Endodermal cell (in vitro differentiated cells): ENCODE results near the gene FAR1. TPM values are rescaled to one million over a fixed set of nuclear protein-coding genes. Genes with fewer than 3 reads are reported as not detected.

Source experiments
- DNase-seq: peaks from one replicate; pipeline ENCODE4 v3.0.0-alpha.2; 2017
- H3K27ac ChIP-seq: 2 replicates; pipeline ENCODE4 v1.5.1; 2013; ENCODE audit warnings: mild to moderate bottlenecking, low read depth, low read length, moderate library complexity
- H3K27me3 ChIP-seq: 2 replicates; pipeline ENCODE4 v1.6.1; 2013; ENCODE audit warnings: mild to moderate bottlenecking, low read length, moderate library complexity; ENCODE audit not compliant: insufficient read depth, control insufficient read depth, poor library complexity, severe bottlenecking
- H3K36me3 ChIP-seq: 2 replicates; pipeline ENCODE4 v1.7.0; 2013; ENCODE audit warnings: mild to moderate bottlenecking, low read length, moderate library complexity; ENCODE audit not compliant: control insufficient read depth, insufficient read depth
- H3K4me1 ChIP-seq: one replicate; pipeline ENCODE4 v1.7.0; 2013; ENCODE audit warnings: low read length; ENCODE audit not compliant: control insufficient read depth, insufficient read depth
- H3K4me3 ChIP-seq: 2 replicates; pipeline ENCODE4 v1.5.1; 2013; ENCODE audit warnings: mild to moderate bottlenecking, low read length, moderate library complexity
- H3K9ac ChIP-seq: 2 replicates; pipeline ENCODE4 v1.6.1; 2013; ENCODE audit warnings: mild to moderate bottlenecking, low read length, moderate library complexity; ENCODE audit not compliant: poor library complexity, severe bottlenecking; ENCODE audit errors: extremely low read depth
- H3K9me3 ChIP-seq: 2 replicates; pipeline ENCODE4 v1.6.1; 2013; ENCODE audit warnings: mild to moderate bottlenecking, low read length, moderate library complexity; ENCODE audit not compliant: control insufficient read depth
- H3K27ac Mint-ChIP-seq: 2 replicates; pipeline ENCODE4 v1.8.0; 2020; ENCODE audit warnings: mixed read lengths
- H3K27me3 Mint-ChIP-seq: 2 replicates; pipeline ENCODE4 v1.8.0; 2021; ENCODE audit warnings: mild to moderate bottlenecking, mixed read lengths; ENCODE audit not compliant: insufficient read depth
- H3K36me3 Mint-ChIP-seq: 2 replicates; pipeline ENCODE4 v1.8.0; 2020; ENCODE audit warnings: low read depth, mixed read lengths
- H3K4me1 Mint-ChIP-seq: 2 replicates; pipeline ENCODE4 v1.8.0; 2020; ENCODE audit warnings: mixed read lengths
- H3K4me3 Mint-ChIP-seq: 2 replicates; pipeline ENCODE4 v1.8.0; 2020; ENCODE audit warnings: mild to moderate bottlenecking, moderate library complexity, mixed read lengths
- H3K9me3 Mint-ChIP-seq: 2 replicates; pipeline ENCODE4 v1.8.0; 2020; ENCODE audit warnings: mild to moderate bottlenecking, mixed read lengths
- CTCF ChIP-seq: fragments of 200-600 bp; sonication (generic); conservative IDR thresholded peaks from 2 replicates; pipeline ENCODE4 v1.5.0; 2021; ENCODE audit warnings: antibody characterized with exemption, mild to moderate bottlenecking
- WGBS, 2 experiments: methylation state at CpG; one replicate each; pipeline versions ENCODE4 v1.1.5 to v1.1.7; 2013; ENCODE audit warnings: missing lambda C conversion rate in 2 of 2, mixed read lengths in 1 of 2; ENCODE audit not compliant: insufficient coverage in 1 of 2, insufficient read length in 1 of 2; 5-methylcytosine and 5-hydroxymethylcytosine counted together
- total RNA-seq, 2 donors: library from RNA; stranded (reverse); fragmentation: NEBNext Ultra II Directional in 1 of 2; extraction: Animal tissue kit (Norgen Biotek cat#: 25700) in 1 of 2; gene quantifications; 2 replicates in 1 of 2; 3 replicates in 1 of 2; pipeline ENCODE4 v1.2.1, GENCODE V29; 2021

FAR1 gene
- total RNA-seq, 2 donors from 2014 or later: 98.3 to 98.8 TPM

GRCh38 chr11:13669544-13670488, 1.3 kb downstream of the FAR1 start:
- H3K9me3 ChIP-seq: no peaks in the 10 kb centered on the region
- H3K9ac ChIP-seq: peak overlapping the region; percentile 60
- Mint-ChIP-seq H3K9me3 (no peaks in the 10 kb centered on the region), H3K4me3 (peak overlapping the region; percentile 87), H3K36me3 (peaks cover 10% of the 10 kb centered on the region), H3K4me1 (peaks cover 29% of the 10 kb centered on the region), H3K27ac (peak overlapping the region; percentile 92), H3K27me3 (no peaks in the 10 kb centered on the region)
- H3K27me3 ChIP-seq: no peaks in the 10 kb centered on the region
- DNase-seq: no peak
- no peak overlapping the region for H3K27ac ChIP-seq
- no peaks in the 10 kb centered on the region for H3K4me1 ChIP-seq
- no peak for TF ChIP-seq CTCF
- 65 to 69% methylated on average over 7 to 17 of the region's 18 CpGs for WGBS, 2 experiments
- H3K4me3 ChIP-seq: peak overlapping the region; percentile 93
- H3K36me3 ChIP-seq: no peaks in the 10 kb centered on the region

GRCh38 chr11:13672576-13673210, 4.2 kb downstream of the FAR1 start:
- Histone ChIP-seq H3K9ac (no peak overlapping the region), H3K27ac (no peak overlapping the region), H3K36me3 (no peaks in the 10 kb centered on the region), H3K4me3 (peak overlapping the region; percentile 8), H3K9me3 (no peaks in the 10 kb centered on the region), H3K4me1 (no peaks in the 10 kb centered on the region), H3K27me3 (no peaks in the 10 kb centered on the region)
- TF ChIP-seq CTCF: no peak
- 80% methylated on average over 1 of the region's 1 CpG; no CpG with 5 or more reads in 1 of the 2 experiments for WGBS, 2 experiments
- H3K36me3 Mint-ChIP-seq: peaks cover 12% of the 10 kb centered on the region
- no peaks in the 10 kb centered on the region for H3K9me3 Mint-ChIP-seq
- DNase-seq: no peak
- no peaks in the 10 kb centered on the region for H3K27me3 Mint-ChIP-seq
- no peak overlapping the region for H3K27ac Mint-ChIP-seq
- peaks cover 47% of the 10 kb centered on the region for H3K4me1 Mint-ChIP-seq
- no peak overlapping the region for H3K4me3 Mint-ChIP-seq

- no peak overlapping the region for H3K4me3 Mint-ChIP-seq
- H3K27me3 Mint-ChIP-seq: no peaks in the 10 kb centered on the region
These were observed 6.5 kb downstream of the FAR1 start for GRCh38 chr11:13674799-13675509.

More at GRCh38 chr11:13674799-13675509, 6.5 kb downstream of the FAR1 start:
- Histone ChIP-seq H3K4me1 (peaks cover 3% of the 10 kb centered on the region), H3K9ac (no peak overlapping the region), H3K9me3 (no peaks in the 10 kb centered on the region), H3K4me3 (no peak overlapping the region), H3K36me3 (no peaks in the 10 kb centered on the region), H3K27ac (no peak overlapping the region), H3K27me3 (no peaks in the 10 kb centered on the region)
- 94 to 96% methylated on average over 3 to 6 of the region's 6 CpGs for WGBS, 2 experiments
- Mint-ChIP-seq H3K36me3 (peaks cover 12% of the 10 kb centered on the region), H3K4me1 (peaks cover 56% of the 10 kb centered on the region), H3K9me3 (no peaks in the 10 kb centered on the region), H3K27ac (no peak overlapping the region)
- no peak for DNase-seq
- no peak for TF ChIP-seq CTCF
